Fibroblast of gingiva (primary cell): Measurements from ENCODE around the gene ABHD16B.
"Not testable (repeated sequence)": the region's sequence is repeated elsewhere in the genome, so short reads cannot be mapped to it uniquely, and the experiment has no call there.

Experiments used
- DNase-seq: peaks from one replicate; pipeline ENCODE4 v3.0.0-alpha.2; 2011; ENCODE audit warnings: low read depth

The ABHD16B gene

DNA sequence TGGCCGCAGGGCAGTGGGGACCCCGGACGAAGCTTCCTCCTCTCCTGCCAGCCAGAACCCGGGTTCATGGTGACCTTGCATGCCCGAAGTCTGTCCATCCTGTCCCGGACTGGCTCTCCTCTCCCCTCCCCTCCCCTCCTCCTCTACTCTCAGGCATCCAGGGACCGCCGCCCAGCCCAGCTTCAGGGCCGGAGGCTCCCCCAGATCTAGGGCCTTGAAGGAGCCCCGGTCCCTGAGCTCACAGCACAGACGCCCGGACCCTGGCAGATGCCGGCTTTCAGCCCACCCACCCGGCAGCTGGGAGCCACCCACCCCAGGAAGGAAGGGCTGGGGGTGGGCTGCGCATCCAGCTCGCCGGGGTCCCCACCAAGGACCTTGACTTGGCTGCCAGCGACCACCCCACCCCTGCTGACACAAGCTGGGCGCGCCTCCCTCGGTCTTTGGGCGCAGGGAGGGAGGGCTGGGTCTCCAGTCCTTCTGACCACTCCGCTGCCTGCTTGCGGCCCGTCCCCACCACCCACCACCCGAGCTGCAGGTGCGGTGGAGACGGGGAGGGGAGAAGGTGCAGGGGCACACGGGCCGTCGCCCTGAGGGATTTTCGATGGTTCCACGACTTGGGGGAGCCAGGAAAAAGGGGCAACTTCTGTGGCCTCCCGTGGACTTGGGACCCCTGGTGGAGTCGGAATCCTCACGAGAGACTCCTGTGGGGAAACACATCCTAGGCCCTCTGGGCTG is 5.8 kb upstream of the ABHD16B start:
- DNase-seq: no peak

DNA sequence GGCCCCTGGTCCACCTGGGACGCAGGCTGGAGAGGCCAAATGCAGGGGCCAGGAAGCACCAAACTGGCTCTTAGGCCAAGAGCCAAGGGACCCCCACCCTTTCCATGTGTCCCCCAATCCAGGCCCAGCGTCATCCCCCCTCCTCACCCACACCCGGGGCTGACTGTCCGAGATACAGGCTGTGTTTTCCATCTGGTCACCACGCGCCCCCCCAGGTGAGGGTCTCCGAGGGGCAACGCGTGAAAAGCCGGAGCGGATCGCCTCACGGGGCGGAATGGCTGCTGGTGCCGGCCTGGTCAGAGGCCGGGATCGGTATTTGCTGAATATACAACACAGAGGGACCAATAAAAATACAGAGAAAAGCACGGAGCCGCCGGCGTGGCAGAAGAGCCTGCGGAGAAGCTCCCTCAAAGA is 5.2 kb upstream of the ABHD16B start:
- DNase-seq: no peak

DNA sequence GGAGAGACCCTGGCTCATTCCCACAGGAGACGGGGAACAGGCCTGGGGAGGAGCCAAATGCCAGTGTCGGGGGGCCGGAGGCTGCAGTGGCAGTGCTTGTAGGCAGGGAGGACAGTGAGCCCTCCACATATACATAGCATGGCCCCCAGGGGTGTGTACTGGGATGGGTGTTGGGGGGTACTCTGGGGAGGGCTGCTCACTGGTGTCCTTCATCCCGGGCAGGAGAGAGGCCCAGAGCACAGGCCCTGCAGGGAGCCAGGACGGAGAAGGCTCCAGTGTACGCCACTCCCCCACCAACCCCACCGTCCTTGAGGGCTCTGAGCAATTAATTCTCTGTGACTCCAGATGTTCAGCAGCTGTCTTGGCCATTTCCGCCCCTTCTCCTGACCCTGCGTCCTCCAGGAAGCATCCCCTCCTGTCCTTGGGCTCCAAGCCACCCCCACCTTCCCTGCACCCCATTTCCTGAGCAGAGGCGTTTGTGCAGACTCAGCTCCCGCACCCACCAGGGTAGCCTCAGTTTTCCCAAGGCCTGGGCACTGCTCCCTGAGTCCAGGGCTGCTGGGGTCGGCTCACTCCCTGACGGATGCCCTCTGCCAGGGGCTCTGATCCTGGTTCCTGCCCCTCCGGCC is 3.4 kb upstream of the ABHD16B start:
- DNase-seq: no peak

DNA sequence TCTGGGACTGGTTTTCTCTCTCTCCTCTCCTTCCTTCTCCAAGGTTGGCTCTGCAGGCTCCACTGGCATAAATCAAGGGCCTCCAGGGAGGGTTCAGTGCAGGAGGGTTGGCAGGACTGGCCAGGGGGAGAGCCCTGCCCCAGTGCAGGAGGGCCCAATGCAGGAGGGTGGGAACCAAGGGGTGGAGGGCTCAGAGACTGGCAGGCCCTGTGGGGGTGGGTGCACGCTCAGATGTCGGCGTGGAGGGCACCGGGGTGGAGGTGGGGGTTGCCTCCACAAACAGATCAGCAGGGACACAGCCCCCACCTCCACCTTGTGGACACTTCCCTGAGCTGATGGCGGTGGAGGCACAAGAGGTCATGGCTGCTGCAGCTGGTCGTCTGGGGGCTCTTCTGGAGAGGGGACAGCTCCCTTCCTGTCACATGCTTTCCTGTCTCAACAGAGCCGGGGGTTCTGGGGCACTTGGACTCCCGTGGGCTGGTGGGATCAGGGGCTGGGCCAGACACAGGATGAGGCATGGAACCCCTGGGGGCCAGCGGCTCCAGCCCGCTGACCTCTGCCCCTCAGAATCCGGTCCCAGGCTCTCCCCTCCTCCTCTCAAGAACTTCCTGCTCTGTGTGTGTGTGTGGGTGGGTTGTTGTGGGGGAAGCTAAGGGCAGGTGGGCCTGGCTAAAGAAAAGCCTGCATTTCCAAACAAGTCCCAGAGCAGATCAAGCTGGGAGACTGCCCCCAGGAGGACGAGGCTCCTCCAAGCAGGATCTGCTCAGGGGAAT is 2.7 kb upstream of the ABHD16B start:
- DNase-seq: no peak

DNA sequence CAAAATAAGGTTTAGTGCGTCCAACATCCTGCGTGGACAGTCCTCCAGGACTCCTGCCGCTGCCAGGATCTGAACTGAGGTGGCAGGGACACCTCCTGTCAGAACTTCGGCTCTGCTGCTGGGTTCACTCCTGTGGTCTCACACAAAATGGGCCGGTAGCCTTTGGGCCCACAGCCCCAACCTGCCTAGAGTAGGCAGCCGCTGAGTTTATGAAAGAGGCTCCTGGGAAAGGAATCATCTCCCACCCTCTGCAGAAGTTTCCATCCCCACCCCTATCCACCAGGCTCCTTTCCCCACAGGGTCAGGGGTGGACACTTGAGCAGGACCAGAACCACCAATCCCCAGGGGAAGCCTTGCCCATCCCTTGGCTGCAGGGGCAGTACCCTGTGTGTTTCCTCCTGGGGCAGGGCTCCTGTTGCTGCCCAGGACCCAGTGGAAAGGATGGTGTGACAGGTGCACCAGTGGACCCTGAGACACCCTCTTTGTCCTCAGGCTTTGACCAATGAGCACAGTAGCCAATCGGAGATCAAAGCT is 2.1 kb upstream of the ABHD16B start:
- DNase-seq: no peak

DNA sequence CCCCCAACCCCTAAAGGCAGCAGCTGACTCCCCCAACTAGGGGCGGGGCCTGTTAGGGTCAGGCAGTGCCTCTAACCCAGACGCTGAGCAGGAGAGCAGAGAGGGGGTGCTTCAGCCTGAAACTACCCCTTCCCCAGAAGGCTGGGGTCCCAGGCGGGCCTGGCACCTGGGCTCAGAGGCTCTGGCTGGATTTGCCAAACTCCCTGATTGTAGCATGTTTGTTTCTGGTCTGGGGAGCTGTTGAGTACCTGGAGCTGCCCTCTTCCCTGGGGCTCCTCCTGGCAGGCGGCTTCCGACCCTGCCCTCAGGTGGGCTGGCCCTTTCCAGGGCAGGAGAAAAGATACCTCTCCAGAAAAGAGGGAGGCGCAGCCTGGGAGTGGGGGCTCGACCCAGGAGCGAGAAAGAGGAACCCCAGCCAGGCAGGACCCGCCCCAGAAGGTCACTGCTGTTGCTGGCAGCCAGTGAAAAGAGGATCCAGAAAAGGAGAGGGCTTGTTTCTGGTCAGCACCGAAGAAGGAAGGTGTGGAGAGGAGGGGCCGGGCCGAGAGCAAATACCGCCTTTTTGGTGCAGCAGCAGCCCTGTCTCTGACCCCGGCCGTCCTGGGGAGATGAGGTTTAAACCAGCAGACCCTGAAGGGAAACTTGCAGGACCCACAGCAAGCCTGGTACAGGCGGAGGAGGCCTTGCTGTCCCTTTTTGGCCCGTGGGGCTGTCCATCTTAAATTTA is 810 bp upstream of the ABHD16B start:
- DNase-seq: no peak

DNA sequence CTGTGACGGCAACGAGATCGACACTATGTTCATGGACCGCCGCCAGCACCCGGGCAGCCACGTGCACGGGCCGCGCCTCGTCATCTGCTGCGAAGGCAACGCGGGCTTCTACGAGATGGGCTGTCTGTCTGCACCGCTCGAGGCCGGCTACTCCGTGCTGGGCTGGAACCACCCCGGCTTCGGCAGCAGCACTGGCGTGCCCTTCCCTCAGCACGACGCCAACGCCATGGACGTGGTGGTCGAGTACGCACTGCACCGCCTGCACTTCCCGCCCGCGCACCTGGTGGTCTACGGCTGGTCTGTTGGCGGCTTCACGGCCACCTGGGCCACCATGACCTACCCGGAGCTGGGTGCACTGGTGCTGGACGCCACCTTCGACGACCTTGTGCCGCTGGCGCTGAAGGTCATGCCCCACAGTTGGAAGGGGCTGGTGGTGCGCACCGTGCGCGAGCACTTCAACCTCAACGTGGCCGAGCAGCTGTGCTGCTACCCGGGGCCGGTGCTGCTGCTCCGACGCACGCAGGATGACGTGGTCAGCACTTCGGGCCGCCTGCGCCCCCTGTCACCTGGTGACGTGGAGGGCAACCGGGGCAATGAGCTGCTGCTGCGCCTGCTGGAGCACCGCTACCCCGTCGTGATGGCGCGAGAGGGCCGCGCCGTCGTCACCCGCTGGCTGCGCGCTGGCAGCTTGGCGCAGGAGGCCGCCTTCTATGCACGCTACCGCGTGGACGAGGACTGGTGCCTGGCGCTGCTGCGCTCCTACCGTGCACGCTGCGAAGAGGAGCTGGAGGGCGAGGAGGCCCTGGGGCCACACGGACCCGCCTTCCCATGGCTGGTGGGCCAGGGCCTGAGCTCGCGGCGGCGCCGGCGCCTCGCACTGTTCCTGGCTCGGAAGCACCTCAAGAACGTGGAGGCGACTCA is 943 bp downstream of the ABHD16B start:
- no peak for DNase-seq

DNA sequence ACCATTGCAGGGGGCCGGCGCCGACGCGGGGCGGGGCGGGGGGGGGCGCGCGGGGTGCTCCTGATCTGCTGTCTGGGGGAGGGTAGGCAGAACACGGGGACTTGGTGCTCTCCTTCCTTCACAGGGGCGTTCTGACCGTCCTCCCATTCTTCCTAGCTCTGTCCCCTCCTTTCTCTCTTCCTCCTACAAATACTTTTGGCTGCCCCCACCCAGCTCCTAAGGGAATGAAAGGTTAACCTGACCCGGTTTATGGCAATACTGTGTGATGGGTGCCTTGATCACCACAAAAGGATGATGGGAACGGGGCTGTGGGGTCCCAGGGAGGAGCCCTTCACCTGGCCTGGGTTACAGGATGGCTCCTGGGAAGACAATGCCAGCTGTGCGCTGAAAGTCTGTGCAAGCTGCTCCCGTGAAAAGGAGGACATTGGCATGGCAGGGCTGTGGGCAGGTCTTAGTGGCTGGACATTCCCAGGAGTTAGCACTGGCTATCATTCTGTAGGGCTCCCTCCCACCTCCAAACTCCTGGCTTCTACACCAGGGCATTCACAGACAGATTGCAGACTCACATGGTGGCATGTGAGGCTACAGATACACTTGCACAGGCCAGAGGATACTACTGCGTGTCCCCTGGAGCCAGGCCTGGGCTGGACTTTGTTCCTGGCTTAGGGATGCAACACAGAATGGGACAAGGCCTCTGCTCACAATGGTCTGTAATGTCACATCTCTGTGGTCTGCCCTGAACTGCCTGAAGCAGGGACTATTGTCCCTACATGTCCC is 1.9 kb downstream of the ABHD16B start:
- no peak for DNase-seq

DNA sequence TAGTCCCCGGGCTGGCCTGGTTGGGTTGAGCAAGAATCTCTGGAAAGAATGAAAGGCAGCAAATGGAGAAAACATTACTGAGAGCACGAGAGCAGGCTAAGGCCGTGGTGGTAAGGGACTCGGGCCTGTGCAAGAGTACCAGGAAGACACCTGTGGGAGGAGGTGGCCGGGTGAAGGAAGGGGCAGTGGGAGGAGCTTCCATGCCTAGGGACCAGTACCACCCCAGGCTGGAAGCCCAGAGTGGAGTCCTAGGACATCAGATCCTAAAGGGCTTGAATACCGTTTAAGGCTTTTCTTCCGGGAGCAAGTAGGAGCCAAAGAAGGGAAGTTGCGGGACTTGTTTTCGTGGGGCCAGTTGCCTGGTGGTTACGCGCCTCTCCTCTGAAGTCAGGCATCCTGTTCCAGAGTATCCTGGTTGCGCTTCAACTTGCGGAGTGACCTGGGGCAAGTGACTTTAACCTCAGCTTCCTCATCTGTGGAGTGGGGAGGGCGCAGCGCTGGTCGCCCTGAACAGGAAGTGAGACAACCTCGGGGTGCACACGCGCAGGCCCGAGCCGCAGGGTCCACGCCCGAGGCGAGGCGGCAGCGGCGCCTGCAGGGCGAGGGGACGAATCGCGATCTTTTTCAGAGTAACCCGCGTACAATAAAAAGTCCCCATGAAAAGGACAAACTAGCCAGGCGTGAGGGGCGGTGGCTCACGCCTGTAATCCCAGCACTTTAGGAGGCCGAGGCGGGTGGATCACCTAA is 2.7 kb downstream of the ABHD16B start:
- DNase-seq: peak; percentile 75

DNA sequence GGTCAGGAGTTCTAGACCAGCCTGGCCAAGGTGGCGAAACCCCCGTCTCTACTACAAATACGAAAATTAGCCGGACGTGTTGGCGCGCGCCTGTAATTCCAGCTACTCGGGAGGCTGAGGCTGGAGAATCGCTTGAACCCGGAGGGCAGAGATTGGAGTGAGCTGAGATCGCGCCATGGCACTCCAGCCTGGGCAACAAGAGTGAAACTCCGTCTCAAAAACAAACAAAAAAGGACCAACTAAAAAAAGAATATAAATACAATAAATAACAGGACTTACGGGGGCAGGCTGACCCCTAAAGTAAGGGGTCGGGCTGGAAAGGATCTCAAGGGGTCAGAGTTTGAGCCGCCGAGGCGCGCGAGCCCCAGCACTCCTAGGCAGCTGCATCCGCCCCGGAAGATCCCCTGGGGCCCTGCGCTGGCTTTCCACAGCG is 3.3 kb downstream of the ABHD16B start:
- no peak for DNase-seq

DNA sequence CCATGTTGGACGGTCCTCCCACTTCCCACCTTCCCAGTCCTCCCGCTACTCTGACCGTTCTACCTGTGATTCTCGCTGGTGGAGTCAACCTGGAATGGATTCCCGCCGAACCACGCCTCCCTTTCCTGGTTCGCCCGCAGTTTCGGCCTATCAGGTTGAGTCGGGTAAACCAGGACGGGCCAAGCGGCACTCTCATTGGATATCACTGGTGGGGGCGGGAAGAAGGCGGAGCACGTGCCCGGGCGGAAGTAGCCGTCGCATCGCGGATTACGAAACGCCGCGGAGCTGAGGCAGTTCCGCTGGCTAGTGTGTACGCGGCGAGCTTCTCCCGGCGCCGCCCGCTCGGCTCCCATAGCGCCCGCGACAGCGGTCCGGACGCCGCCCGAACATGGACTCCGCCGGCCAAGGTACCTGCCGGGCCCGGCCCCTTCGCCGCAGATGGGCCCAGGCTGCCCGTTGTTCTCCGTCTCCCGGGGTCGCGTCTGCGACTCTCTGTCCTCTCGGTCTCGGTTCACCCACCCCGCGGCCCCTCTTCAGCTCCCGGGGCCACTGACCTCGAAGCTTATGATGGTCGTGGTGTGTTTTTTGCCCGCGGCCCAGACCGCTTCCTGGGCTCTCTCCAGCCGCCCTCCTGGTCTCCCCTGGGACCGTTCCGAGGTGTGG is 3.8 kb downstream of the ABHD16B start, which contains the start of gene TPD52L2:
TPD52L2 (plus strand) TSS at position 293 of the 663 bp plus-strand sequence; CDS start at position 389, 96 bp downstream.
- peak; percentile 97 for DNase-seq

DNA sequence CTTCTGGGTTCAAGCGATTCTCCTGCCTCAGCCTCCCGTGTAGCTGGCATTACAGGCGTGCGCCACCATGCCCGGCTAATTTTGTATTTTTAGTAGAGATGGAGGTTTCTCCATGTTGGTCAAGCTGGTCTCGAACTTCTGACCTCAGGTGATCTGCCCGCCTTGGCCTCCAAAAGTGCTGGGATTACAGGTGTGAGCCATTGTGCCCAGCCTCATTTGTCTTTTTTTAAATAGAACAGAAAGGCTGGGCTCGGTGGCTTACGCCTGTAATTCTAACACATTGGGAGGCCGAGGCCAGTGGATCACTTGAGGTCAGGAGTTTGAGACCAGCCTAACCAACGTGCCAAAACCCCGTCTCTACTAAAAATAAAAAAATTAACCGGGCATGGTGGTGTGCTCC is 5.7 kb downstream of the ABHD16B start:
- not testable (repeated sequence) for DNase-seq

DNA sequence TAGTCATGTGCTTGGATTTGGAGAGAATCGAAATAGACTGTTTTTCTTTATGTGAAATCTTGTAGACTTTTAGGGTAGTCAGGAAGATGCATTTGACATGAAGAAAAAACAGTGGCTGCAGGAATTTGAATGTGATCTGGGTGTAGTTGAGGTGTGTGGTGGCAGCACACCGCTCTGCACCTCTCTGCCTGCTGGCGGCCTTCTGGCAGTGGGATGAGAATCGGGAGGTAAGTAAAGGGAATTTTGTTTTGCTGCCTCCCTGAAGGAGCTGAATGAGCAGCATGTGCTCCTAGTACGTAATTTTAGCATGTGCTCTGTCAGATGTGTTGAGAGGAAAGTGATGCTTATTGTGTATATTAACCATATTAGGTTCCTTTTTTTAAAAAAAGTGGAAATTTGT is 7.0 kb downstream of the ABHD16B start:
- DNase-seq: no peak

DNA sequence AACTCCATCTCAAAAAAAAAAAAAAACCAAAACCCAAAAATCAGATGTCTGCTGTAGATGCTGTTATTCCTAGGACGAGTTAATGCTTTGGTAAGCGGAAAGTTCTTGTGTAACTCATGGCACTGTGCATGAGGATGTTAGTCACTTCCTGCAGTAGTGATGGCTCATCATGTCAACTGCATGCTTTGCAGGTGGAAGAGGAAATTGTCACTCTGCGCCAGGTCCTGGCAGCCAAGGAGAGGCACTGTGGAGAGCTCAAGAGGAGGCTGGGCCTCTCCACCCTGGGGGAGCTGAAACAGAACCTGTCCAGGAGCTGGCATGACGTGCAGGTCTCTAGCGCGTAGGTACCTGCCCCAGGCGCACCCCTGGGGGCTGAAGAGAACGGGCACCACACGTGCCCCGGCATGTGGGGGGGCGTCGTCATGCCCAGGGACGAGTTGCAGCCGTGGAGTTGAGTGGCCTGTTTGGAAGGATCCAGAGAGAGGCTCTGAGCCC is 12.2 kb downstream of the ABHD16B start:
- DNase-seq: peak; percentile 69

DNA sequence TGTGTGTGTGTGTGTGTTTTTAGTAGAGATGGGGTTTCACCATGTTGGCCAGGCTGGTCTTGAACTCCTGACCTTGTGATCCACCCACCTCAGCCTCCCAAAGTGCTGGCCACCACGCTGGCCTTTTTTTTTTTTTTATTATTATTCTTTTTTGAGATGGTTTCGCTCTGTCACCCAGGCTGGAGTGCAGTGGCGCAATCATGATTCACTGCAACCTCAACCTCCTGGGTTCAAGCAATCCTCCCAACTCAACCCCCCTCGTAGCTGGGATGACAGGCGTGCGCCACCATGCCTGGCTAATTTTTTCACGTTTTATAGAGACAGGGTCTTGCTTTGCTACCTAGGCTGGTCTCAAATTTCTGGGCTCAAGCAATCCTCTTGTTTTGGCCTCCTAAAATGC is 12.9 kb downstream of the ABHD16B start:
- not testable (repeated sequence) for DNase-seq

DNA sequence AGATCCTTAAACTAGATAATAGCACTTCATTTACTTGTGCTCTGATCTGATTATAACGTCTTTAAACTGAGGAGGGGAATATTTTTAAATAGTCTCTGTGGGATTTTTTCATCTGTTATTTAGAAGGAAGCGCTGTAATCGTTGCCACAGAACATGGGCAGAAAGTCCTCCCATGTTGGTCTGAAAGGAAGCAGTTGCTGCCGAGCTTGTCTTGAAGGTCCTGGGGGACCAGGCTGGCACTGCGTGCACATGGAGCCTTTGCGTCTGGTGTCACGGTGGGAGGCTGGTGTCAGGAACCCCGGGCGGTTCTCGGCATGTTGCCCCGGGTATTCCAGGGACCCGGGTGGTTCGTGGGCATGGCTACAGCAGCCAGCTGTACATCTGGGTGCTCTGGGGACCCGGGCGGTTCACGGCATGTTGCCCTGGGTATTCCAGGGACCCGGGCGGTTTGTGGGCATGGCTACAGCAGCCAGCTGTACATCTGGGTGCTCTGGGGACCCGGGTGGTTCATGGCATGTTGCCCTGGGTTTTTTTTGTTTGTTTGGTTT is 15.3 kb downstream of the ABHD16B start:
- DNase-seq: no peak

DNA sequence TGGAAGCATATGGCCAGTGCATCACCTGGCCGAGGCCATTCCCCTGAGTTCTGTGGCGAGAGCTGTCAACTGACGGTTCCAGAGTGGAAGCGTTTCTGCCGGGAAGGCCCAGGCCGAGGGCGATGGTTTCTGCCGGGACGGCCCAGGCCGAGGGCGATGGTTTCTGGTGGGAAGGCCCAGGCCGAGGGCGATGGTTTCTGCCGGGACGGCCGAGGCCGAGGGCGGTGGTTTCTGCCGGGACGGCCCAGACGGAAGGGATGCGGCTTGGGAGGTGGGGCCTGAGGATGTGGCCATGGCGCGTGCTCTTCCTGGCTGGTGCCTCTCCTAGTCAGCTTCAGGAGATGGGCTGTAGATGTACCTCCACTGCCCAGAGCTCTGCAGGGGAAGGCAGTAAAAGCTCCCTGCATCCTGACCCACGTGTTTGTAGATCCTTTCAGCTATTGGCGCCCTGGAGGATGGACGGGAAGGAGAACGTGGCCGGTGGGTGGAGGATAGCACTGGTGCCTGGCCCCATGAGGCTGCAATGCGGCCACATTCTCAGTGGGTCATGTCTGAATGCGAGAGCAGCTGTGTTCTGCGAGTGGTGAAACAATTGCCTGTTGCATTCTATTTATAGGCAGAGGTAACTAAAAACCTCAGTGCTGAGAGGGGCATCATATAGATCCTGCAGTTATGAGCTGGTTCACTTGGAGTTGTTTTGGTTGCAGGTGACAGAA is 16.6 kb downstream of the ABHD16B start:
- DNase-seq: no peak
